H1 (cell line): ENCODE measurements around the gene CRAT. TPM values are rescaled to one million over a fixed set of nuclear protein-coding genes. Genes with fewer than 3 reads are reported as not detected.
"Not testable (repeated sequence)": the region's sequence is repeated elsewhere in the genome, so short reads cannot be mapped to it uniquely, and the experiment has no call there.

Experiments
- CTCF ChIA-PET: fragments of 300-600 bp; sonication (Branson Sonifier 250); formaldehyde crosslinking; loops from one replicate; lab custom pipeline; 2021; ENCODE audit not compliant: partially characterized antibody; lab: Charles Lee
- POLR2A ChIA-PET: fragments of 300-600 bp; sonication (Branson Sonifier 250); formaldehyde crosslinking; loops from one replicate; lab custom pipeline; 2021; ENCODE audit warnings: inconsistent platforms; ENCODE audit not compliant: partially characterized antibody; lab: Charles Lee
- DNase-seq, 2 experiments: peaks; one replicate each; pipeline versions ENCODE4 v3.0.0 to v3.0.0-alpha.2; 2010 to 2022; ENCODE audit warnings: low spot score in 2 of 2, low read depth in 1 of 2, mixed read lengths in 1 of 2
- FAIRE-seq: peaks from 2 replicates; lab custom pipeline; 2011; peaks lifted over from hg19 to GRCh38; lab: Jason Lieb, UNC
- H2AFZ ChIP-seq: 2 replicates; pipeline ENCODE4 v1.8.1; 2012; ENCODE audit warnings: low read length, inconsistent platforms
- H2AK5ac ChIP-seq: 2 replicates; pipeline ENCODE4 v1.6.1; 2013; ENCODE audit warnings: low read depth, low read length
- H2BK120ac ChIP-seq: replicated peaks from 2 replicates; pipeline ENCODE3; 2013; ENCODE audit warnings: low read depth, low read length, inconsistent platforms
- H2BK12ac ChIP-seq: 2 replicates; pipeline ENCODE4 v1.6.1; 2013; ENCODE audit warnings: low read depth, low read length
- H2BK15ac ChIP-seq: 2 replicates; pipeline ENCODE4 v1.6.1; 2013; ENCODE audit warnings: low read length
- H2BK20ac ChIP-seq: 2 replicates; pipeline ENCODE4 v1.6.1; 2013; ENCODE audit warnings: low read length
- H2BK5ac ChIP-seq: 2 replicates; pipeline ENCODE4 v1.6.1; 2013; ENCODE audit warnings: low read depth, low read length
- H3K14ac ChIP-seq: 2 replicates; pipeline ENCODE4 v1.6.1; 2013; ENCODE audit warnings: inconsistent platforms; ENCODE audit not compliant: insufficient read length
- H3K18ac ChIP-seq: 2 replicates; pipeline ENCODE4 v1.6.1; 2013; ENCODE audit warnings: low read length; ENCODE audit errors: extremely low read depth
- H3K23ac ChIP-seq: 2 replicates; pipeline ENCODE4 v1.6.1; 2013; ENCODE audit warnings: inconsistent platforms; ENCODE audit not compliant: insufficient read length
- H3K23me2 ChIP-seq: 2 replicates; pipeline ENCODE4 v1.6.1; 2013; ENCODE audit warnings: low read depth, low read length
- H3K27ac ChIP-seq: 2 replicates; pipeline ENCODE4 v1.6.1; 2011; ENCODE audit warnings: low read depth, low read length, inconsistent platforms
- H3K27me3 ChIP-seq, 4 experiments: replicated peaks in 1 of 4; 1 replicate in 1 of 4; 2 replicates in 3 of 4; pipeline versions ENCODE4 v1.6.1 to v1.8.1; 2011 to 2013; ENCODE audit warnings: low read length in 3 of 4, mild to moderate bottlenecking in 3 of 4, inconsistent platforms in 2 of 4, mixed read lengths in 2 of 4, moderate library complexity in 1 of 4; ENCODE audit not compliant: control insufficient read depth in 3 of 4, insufficient read depth in 3 of 4; ENCODE audit errors: extremely low read depth in 1 of 4
- H3K36me3 ChIP-seq, 4 experiments: 2 replicates each; pipeline versions ENCODE4 v1.6.1 to v1.8.1; 2011 to 2013; ENCODE audit warnings: mild to moderate bottlenecking in 4 of 4, low read length in 3 of 4, moderate library complexity in 2 of 4, control low read depth in 1 of 4, inconsistent platforms in 1 of 4; ENCODE audit not compliant: insufficient read depth in 4 of 4, control insufficient read depth in 2 of 4
- H3K4ac ChIP-seq: replicated peaks from 2 replicates; pipeline ENCODE3; 2013; ENCODE audit warnings: low read length, low read depth, mixed read lengths, inconsistent platforms; ENCODE audit not compliant: insufficient read length
- H3K4me1 ChIP-seq, 4 experiments: replicated peaks in 1 of 4; 1 replicate in 1 of 4; 2 replicates in 3 of 4; pipeline versions ENCODE4 v1.6.1 to v1.8.1; 2011 to 2013; ENCODE audit warnings: low read length in 3 of 4, inconsistent platforms in 2 of 4, mixed read lengths in 1 of 4; ENCODE audit not compliant: insufficient read depth in 4 of 4, control insufficient read depth in 3 of 4
- H3K4me2 ChIP-seq, 2 experiments: 2 replicates each; pipeline versions ENCODE4 v1.6.1 to v1.8.1; 2011 to 2013; ENCODE audit warnings: low read depth in 2 of 2, low read length in 2 of 2, control low read depth in 1 of 2, inconsistent platforms in 1 of 2, mild to moderate bottlenecking in 1 of 2; ENCODE audit not compliant: insufficient read depth in 1 of 2
- H3K4me3 ChIP-seq, 4 experiments: fragments of 200-600, 300-600 bp in 1 of 4; sonication (generic), shearing (Covaris generic), sonication (Bioruptor Twin) in 1 of 4; 2 replicates each; pipeline versions ENCODE4 v1.5.1 to v1.8.1; 2011 to 2016; ENCODE audit warnings: low read length in 4 of 4, low read depth in 3 of 4, control low read depth in 2 of 4, inconsistent platforms in 2 of 4, mild to moderate bottlenecking in 2 of 4, mixed read lengths in 1 of 4, moderate library complexity in 1 of 4; ENCODE audit not compliant: insufficient read depth in 2 of 4; ENCODE audit errors: extremely low read depth in 1 of 4
- H3K56ac ChIP-seq: replicated peaks from 2 replicates; pipeline ENCODE3; 2013; ENCODE audit warnings: low read depth, mild to moderate bottlenecking, mixed read lengths, low read length, inconsistent platforms; ENCODE audit not compliant: insufficient read length
- H3K79me1 ChIP-seq: 2 replicates; pipeline ENCODE4 v1.6.1; 2013; ENCODE audit warnings: low read depth, low read length, control low read depth
- H3K79me2 ChIP-seq, 2 experiments: 2 replicates each; pipeline versions ENCODE4 v1.6.1 to v1.8.1; 2012 to 2013; ENCODE audit warnings: low read length in 2 of 2, mild to moderate bottlenecking in 2 of 2, inconsistent platforms in 1 of 2; ENCODE audit not compliant: insufficient read depth in 2 of 2, control insufficient read depth in 1 of 2
- H3K9ac ChIP-seq, 4 experiments: replicated peaks in 1 of 4; 1 replicate in 1 of 4; 2 replicates in 3 of 4; pipeline versions ENCODE4 v1.6.1 to v1.8.1; 2011 to 2013; ENCODE audit warnings: low read depth in 3 of 4, low read length in 3 of 4, control low read depth in 2 of 4, mild to moderate bottlenecking in 2 of 4, moderate library complexity in 2 of 4, inconsistent platforms in 1 of 4; ENCODE audit errors: extremely low read depth in 1 of 4
- H3K9me3 ChIP-seq, 2 experiments: 2 replicates each; pipeline versions ENCODE4 v1.6.1 to v1.8.1; 2012 to 2013; ENCODE audit warnings: mild to moderate bottlenecking in 2 of 2, moderate library complexity in 2 of 2, control low read depth in 1 of 2, inconsistent platforms in 1 of 2, low read depth in 1 of 2, low read length in 1 of 2, mixed read lengths in 1 of 2; ENCODE audit not compliant: insufficient read depth in 2 of 2
- H4K20me1 ChIP-seq, 2 experiments: replicated peaks in 1 of 2; 2 replicates each; pipeline versions ENCODE3 to v1.8.1; 2011 to 2013; ENCODE audit warnings: inconsistent platforms in 2 of 2, low read length in 2 of 2, mild to moderate bottlenecking in 1 of 2; ENCODE audit not compliant: insufficient read depth in 2 of 2, control insufficient read depth in 1 of 2
- H4K5ac ChIP-seq: 2 replicates; pipeline ENCODE4 v1.6.1; 2013; ENCODE audit warnings: low read length, low read depth, mixed read lengths, inconsistent platforms; ENCODE audit not compliant: insufficient read length
- H4K8ac ChIP-seq: 2 replicates; pipeline ENCODE4 v1.8.0; 2013; ENCODE audit warnings: mild to moderate bottlenecking, moderate library complexity, low read length, inconsistent platforms; ENCODE audit not compliant: insufficient read depth; ENCODE audit errors: extremely low read depth
- H4K91ac ChIP-seq: replicated peaks from 2 replicates; pipeline ENCODE3; 2013; ENCODE audit warnings: low read length, mixed read lengths, inconsistent platforms; ENCODE audit not compliant: insufficient read length
- HDAC6 ChIP-seq: IDR thresholded peaks from one replicate; pipeline ENCODE4 v1.7.1; 2012; ENCODE audit warnings: low read depth, mild to moderate bottlenecking, inconsistent platforms, low read length, moderate library complexity
- KDM5A ChIP-seq: fragments of 200-600 bp; IDR thresholded peaks from 2 replicates; pipeline ENCODE4 v1.7.1; 2012; ENCODE audit warnings: mild to moderate bottlenecking, low read length, inconsistent platforms, mixed read lengths
- NANOG ChIP-seq: IDR thresholded peaks from 2 replicates; pipeline ENCODE4 v1.6.1; 2011; ENCODE audit warnings: low read length, low read depth, mild to moderate bottlenecking, inconsistent platforms; ENCODE audit not compliant: insufficient read depth, poor library complexity, severe bottlenecking
- RFX5 ChIP-seq: IDR thresholded peaks from 2 replicates; pipeline ENCODE4 v1.6.1; 2011; ENCODE audit warnings: low read depth, low read length, improper control_type of control experiment, borderline replicate concordance
- SRF ChIP-seq: IDR thresholded peaks from 2 replicates; pipeline ENCODE4 v1.6.1; 2011; ENCODE audit warnings: mild to moderate bottlenecking, low read depth, low read length, moderate library complexity
- YY1 ChIP-seq: IDR thresholded peaks from 2 replicates; pipeline ENCODE4 v1.6.1; 2011; ENCODE audit warnings: low read depth, mild to moderate bottlenecking, low read length
- WGBS, 2 experiments: shearing (Covaris generic) in 1 of 2; methylation state at CpG; one replicate each; pipeline versions ENCODE4 v1.1.6 to v1.1.7; 2013 to 2015; ENCODE audit warnings: low lambda C conversion rate in 2 of 2, mixed read lengths in 2 of 2, inconsistent platforms in 1 of 2, low coverage in 1 of 2, missing lambda C conversion rate in 1 of 2; ENCODE audit not compliant: insufficient replicate concordance in 2 of 2, insufficient coverage in 1 of 2, insufficient read length in 1 of 2; ENCODE audit errors: extremely low coverage in 1 of 2, missing lambda C conversion rate in 1 of 2; 5-methylcytosine and 5-hydroxymethylcytosine counted together
- polyA plus RNA-seq, 7 experiments: library from polyadenylated mRNA; depleted of rRNA in 3 of 7; stranded (reverse) in 5 of 7; unstranded in 2 of 7; fragments of >200 nt in 5 of 7; fragments of 200-250 nt in 2 of 7; gene quantifications; 1 replicate in 5 of 7; 2 replicates in 1 of 7; 4 replicates in 1 of 7; pipeline versions ENCODE4 v1.2.1 to v1.2.3, GENCODE V29; 2011 to 2013; ENCODE audit warnings: missing spikeins in 2 of 7, mixed read lengths in 2 of 7
- total RNA-seq: library from RNA; stranded (reverse); fragmentation: NEBNext Ultra II Directional; extraction: Animal tissue kit (Norgen Biotek cat#: 25700); gene quantifications from 2 replicates; pipeline ENCODE4 v1.2.1, GENCODE V29; 2021

CRAT gene
- total and polyA plus RNA-seq, 2 of the 8 experiments (the other 6 are each of a cell fraction or from before 2014, with no cell fraction given): 8.2 to 17.3 TPM

DNA sequence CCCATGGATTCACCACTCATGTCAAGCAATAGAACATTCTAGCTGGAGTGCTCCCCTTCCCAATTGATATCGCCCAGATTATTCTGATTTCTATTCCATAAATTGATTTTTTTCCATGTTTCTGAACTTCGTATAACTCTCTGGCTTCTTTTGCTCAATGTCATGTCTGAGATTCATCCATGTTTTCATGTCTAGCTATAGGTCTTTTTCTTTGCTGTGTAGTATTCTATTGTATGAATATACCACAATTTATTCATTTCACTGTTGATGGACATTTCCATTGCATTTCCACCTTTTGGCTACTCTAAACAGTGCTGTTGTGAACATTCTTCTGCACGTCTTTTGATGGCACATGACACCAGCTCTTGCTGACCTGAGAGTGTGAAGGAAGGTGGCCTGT is 20.2 kb upstream of the CRAT start (continued):
- TF ChIP-seq KDM5A (no peak), HDAC6 (no peak), SRF (no peak), YY1 (no peak), RFX5 (no peak), NANOG (no peak)

DNA sequence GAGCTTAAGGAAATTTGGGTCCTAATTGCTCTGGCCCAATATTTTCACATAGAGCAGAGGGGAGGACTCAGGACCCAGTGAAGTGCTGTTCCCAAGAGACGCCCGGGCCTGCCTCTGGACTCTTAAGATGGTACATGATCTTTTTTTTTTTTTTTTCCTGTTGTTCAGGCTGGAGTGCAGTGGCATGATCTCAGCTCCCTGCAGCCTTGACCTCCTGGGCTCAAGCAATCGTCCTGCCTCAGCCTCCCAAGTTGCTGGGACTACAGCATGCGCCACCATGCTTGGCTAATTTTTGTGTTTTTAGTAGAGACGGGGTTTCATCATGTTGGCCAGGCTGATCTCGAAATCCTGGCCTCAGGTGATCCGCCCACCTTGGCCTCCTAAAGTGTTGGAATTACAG is 19.7 kb upstream of the CRAT start:
- H4K5ac ChIP-seq, H3K27me3 ChIP-seq, H3K79me1 ChIP-seq, H3K9ac ChIP-seq, DNase-seq, H3K23me2 ChIP-seq, H4K91ac ChIP-seq, H3K56ac ChIP-seq, H2BK20ac ChIP-seq, H3K18ac ChIP-seq, H4K20me1 ChIP-seq, H3K9me3 ChIP-seq, H2AFZ ChIP-seq, H3K23ac ChIP-seq, H3K4me3 ChIP-seq, H2BK5ac ChIP-seq, H3K27ac ChIP-seq, FAIRE-seq, H2AK5ac ChIP-seq, H2BK15ac ChIP-seq, H2BK120ac ChIP-seq, H2BK12ac ChIP-seq, H4K8ac ChIP-seq, H3K14ac ChIP-seq, H3K79me2 ChIP-seq, H3K4ac ChIP-seq, H3K4me2 ChIP-seq: not testable (repeated sequence)
- peaks cover 9 to 27% (median 11%) of the 10 kb centered on the region in 4 experiments for H3K36me3 ChIP-seq
- POLR2A ChIA-PET: interaction anchor here (0.8 to 4.1 kb wide), 7 partner anchors 10 to 507 kb away, joined by 3 to 21 read pairs (median 6); no protein-coding TSS in a partner anchor
- peaks cover 9 to 18% (median 15%) of the 10 kb centered on the region in 4 experiments for H3K4me1 ChIP-seq
- WGBS, 2 experiments: 90% methylated on average over 7 of the region's 7 CpGs; no CpG with 5 or more reads in 1 of the 2 experiments
- CTCF ChIA-PET: interaction anchor here (0.6 to 36.8 kb wide), 16 partner anchors 12 to 498 kb away, joined by 3 to 831 read pairs (median 6); partner anchors contain the start of genes C9orf50, CRAT, IER5L and NTMT1
